DND-41 (cell line): ENCODE measurements around the gene DOK6.

ENCODE experiments used
- ATAC-seq: fragments of 200-7000 bp; cut with Tn5 transposase; 3 replicates; pipeline ENCODE4 v1.9.1; 2021; ENCODE audit warnings: low read depth; ENCODE audit not compliant: insufficient read depth
- DNase-seq: peaks from one replicate; pipeline ENCODE4 v3.0.0-alpha.2; 2020
- H2AFZ ChIP-seq: 2 replicates; pipeline ENCODE4 v1.6.0; 2012; ENCODE audit warnings: low read depth, low read length
- H3K27ac ChIP-seq: 2 replicates; pipeline ENCODE4 v1.5.1; 2012; ENCODE audit warnings: low read length, inconsistent platforms
- H3K27me3 ChIP-seq: fragments of 200-600 bp; sonication (generic); 2 replicates; pipeline ENCODE4 v1.6.0; 2012; ENCODE audit warnings: low read length, mild to moderate bottlenecking, inconsistent platforms; ENCODE audit not compliant: insufficient read depth, poor library complexity
- H3K36me3 ChIP-seq: 2 replicates; pipeline ENCODE4 v1.5.1; 2012; ENCODE audit warnings: low read length, inconsistent platforms; ENCODE audit not compliant: insufficient read depth
- H3K4me1 ChIP-seq: 2 replicates; pipeline ENCODE4 v1.5.1; 2012; ENCODE audit warnings: mild to moderate bottlenecking, low read length; ENCODE audit not compliant: insufficient read depth
- H3K4me2 ChIP-seq: 2 replicates; pipeline ENCODE4 v1.6.0; 2012; ENCODE audit warnings: mild to moderate bottlenecking, moderate library complexity, low read length, inconsistent platforms; ENCODE audit not compliant: insufficient read depth
- H3K4me3 ChIP-seq, 2 experiments: fragments of 200-600 bp in 1 of 2; shearing (Covaris generic) in 1 of 2; 2 replicates each; pipeline ENCODE4 v1.5.1; 2012 to 2016; ENCODE audit warnings: inconsistent platforms in 2 of 2, low read length in 2 of 2, mild to moderate bottlenecking in 2 of 2, low read depth in 1 of 2, moderate library complexity in 1 of 2
- H3K79me2 ChIP-seq: 2 replicates; pipeline ENCODE4 v1.6.0; 2012; ENCODE audit warnings: low read length, inconsistent platforms; ENCODE audit not compliant: insufficient read depth
- H3K9ac ChIP-seq: 2 replicates; pipeline ENCODE4 v1.6.0; 2012; ENCODE audit warnings: low read depth, mild to moderate bottlenecking, inconsistent platforms, low read length, moderate library complexity
- H3K9me3 ChIP-seq: 2 replicates; pipeline ENCODE4 v1.5.1; 2012; ENCODE audit warnings: low read length, moderate library complexity, mild to moderate bottlenecking, inconsistent platforms; ENCODE audit not compliant: insufficient read depth, severe bottlenecking
- H4K20me1 ChIP-seq: 2 replicates; pipeline ENCODE4 v1.6.0; 2012; ENCODE audit warnings: low read length; ENCODE audit not compliant: insufficient read depth
- CTCF ChIP-seq: IDR thresholded peaks from 2 replicates; pipeline ENCODE4 v1.5.1; 2012; ENCODE audit warnings: borderline replicate concordance, low read length, moderate library complexity, mild to moderate bottlenecking; ENCODE audit not compliant: poor library complexity, severe bottlenecking; ENCODE audit errors: extremely low read depth
- EZH2 ChIP-seq: IDR thresholded peaks from 3 replicates; pipeline ENCODE4 v1.6.1; 2012; ENCODE audit warnings: borderline replicate concordance, low read depth, mild to moderate bottlenecking, moderate library complexity, low read length, inconsistent platforms; ENCODE audit not compliant: severe bottlenecking

DOK6 gene

GRCh38 chr18:69638056-69638455 is 237.4 kb downstream of the DOK6 start:
- Histone ChIP-seq H4K20me1 (no peaks in the 10 kb centered on the region), H3K9me3 (no peaks in the 10 kb centered on the region), H3K27ac (no peak overlapping the region), H2AFZ (no peak overlapping the region), H3K27me3 (no peaks in the 10 kb centered on the region), H3K4me2 (no peak overlapping the region), H3K4me1 (no peaks in the 10 kb centered on the region), H3K4me3 (no peak overlapping the region), H3K9ac (no peak overlapping the region), H3K36me3 (no peaks in the 10 kb centered on the region), H3K79me2 (no peaks in the 10 kb centered on the region)
- no peak for ATAC-seq
- no peak for DNase-seq
- TF ChIP-seq EZH2 (no peak), CTCF (no peak)

- DNase-seq = no peak
- Histone ChIP-seq H3K36me3 (no peaks in the 10 kb centered on the region), H3K27ac (no peak overlapping the region), H3K9ac (no peak overlapping the region), H3K4me3 (no peak overlapping the region), H4K20me1 (no peaks in the 10 kb centered on the region), H2AFZ (no peak overlapping the region), H3K4me1 (no peaks in the 10 kb centered on the region), H3K4me2 (no peak overlapping the region), H3K9me3 (no peaks in the 10 kb centered on the region), H3K79me2 (no peaks in the 10 kb centered on the region), H3K27me3 (no peaks in the 10 kb centered on the region)
- TF ChIP-seq EZH2 (no peak), CTCF (no peak)
- no peak for ATAC-seq
Observed at GRCh38 chr18:69647702-69648101, 247.0 kb downstream of the DOK6 start.

GRCh38 chr18:69648486-69648885 is 247.8 kb downstream of the DOK6 start:
- TF ChIP-seq CTCF (no peak), EZH2 (no peak)
- Histone ChIP-seq H3K27me3 (no peaks in the 10 kb centered on the region), H3K9me3 (no peaks in the 10 kb centered on the region), H2AFZ (no peak overlapping the region), H3K4me3 (no peak overlapping the region), H3K27ac (no peak overlapping the region), H3K79me2 (no peaks in the 10 kb centered on the region), H3K9ac (no peak overlapping the region), H3K4me1 (no peaks in the 10 kb centered on the region), H3K4me2 (no peak overlapping the region), H3K36me3 (no peaks in the 10 kb centered on the region), H4K20me1 (no peaks in the 10 kb centered on the region)
- no peak for DNase-seq
- ATAC-seq = no peak

GRCh38 chr18:69649684-69650083 is 249.0 kb downstream of the DOK6 start:
- no peaks in the 10 kb centered on the region for H3K9me3 ChIP-seq
- H3K27ac ChIP-seq = no peak overlapping the region
- no peak overlapping the region for H2AFZ ChIP-seq
- H4K20me1 ChIP-seq = no peaks in the 10 kb centered on the region
- H3K9ac ChIP-seq = no peak overlapping the region
- H3K27me3 ChIP-seq = no peaks in the 10 kb centered on the region
- H3K4me2 ChIP-seq = no peak overlapping the region
- TF ChIP-seq CTCF (no peak), EZH2 (no peak)
- no peaks in the 10 kb centered on the region for H3K4me1 ChIP-seq
- no peak overlapping the region for H3K4me3 ChIP-seq
- no peaks in the 10 kb centered on the region for H3K79me2 ChIP-seq
- no peak for DNase-seq
- ATAC-seq = no peak
- no peaks in the 10 kb centered on the region for H3K36me3 ChIP-seq
